Testis (tissue), 2 donors: ENCODE measurements around the gene KIAA0513.

Experiments used
- CTCF ChIP-seq, 3 experiments: fragments of 450-650 bp in 2 of 3; fragments of 200-600 bp in 1 of 3; sonication (generic) in 1 of 3; IDR thresholded peaks; one replicate each; pipeline ENCODE4 v1.5.1; 2016 to 2019; ENCODE audit warnings: antibody characterized with exemption in 3 of 3, mild to moderate bottlenecking in 2 of 3, moderate library complexity in 1 of 3
- POLR2A ChIP-seq: fragments of 450-650 bp; IDR thresholded peaks from one replicate; pipeline ENCODE4 v1.6.1; 2017; ENCODE audit warnings: antibody characterized with exemption, mild to moderate bottlenecking, moderate library complexity

DNA sequence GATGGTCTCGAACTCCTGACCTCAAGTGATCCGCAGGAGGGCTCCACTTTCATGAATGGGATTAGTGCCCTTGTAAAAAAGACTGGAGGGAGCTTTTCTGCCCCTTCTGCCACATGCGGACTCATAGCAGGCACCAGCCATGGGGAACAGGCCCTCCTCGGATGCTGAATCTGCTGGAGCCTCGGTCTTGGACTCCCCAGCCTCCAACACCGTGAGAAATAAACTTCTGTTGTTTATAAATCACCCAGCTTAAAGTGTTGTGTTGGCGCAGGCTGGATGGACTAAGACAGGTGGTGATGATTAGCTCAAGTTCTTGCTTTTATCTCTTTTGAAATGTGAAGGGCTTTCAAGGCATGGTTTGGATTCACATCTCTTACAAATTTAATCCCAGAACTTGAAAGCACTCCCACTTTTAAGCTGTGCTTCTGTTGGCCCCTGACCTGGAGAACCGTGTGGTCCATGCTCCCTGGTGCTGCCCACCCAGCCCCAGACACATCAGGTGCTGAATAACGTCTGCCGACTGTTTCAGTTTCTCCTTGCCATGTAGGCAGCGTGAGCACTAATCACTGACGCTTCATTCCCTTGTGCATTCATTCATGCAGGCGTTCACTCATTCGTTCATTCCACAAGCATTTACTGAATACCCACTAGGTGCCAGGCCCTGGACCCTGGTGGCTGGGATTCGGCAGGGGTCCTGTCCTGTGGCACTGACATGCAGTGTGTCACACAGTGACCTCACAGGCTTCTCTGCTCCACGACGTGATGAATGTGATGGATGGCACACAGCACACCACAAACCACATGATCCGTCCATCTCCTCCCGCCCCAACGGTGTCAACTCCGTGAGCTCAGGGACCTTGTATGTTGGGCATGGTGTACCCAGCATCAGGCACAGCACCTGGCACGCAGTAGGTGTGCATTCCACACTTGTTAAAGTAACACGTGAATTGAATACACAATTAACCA is 75.8 kb downstream of the KIAA0513 start:
- TF ChIP-seq CTCF (IDR thresholded peaks at IDR 0.05) (no peak), POLR2A (no peak)
